ENCODE measurements around the gene SLC51B. TPM values are rescaled to one million over a fixed set of nuclear protein-coding genes. Genes with fewer than 3 reads are reported as not detected.
A peak's percentile ranks its signal among the peaks of the same experiment; 100 is the strongest.

The SLC51B gene
- total and polyA plus RNA-seq, 2 of the 4 experiments (the other 2 are of a cell fraction) = not detected

GRCh38 chr15:65066001-65066634, 20.9 kb downstream of the SLC51B start:
- H3K56ac ChIP-seq (ENCODE audit: extremely low read depth, insufficient read depth, low read length) = no peak overlapping the region
- no peak overlapping the region for H3K4me3 ChIP-seq (ENCODE audit: insufficient read depth, low read depth, low read length)
- peaks cover 29% of the 10 kb centered on the region for H3K4me1 ChIP-seq (ENCODE audit: control insufficient read depth, insufficient read depth, low read length)
- H2BK120ac ChIP-seq (ENCODE audit: low read depth, low read length) = peak overlapping the region; percentile 42; the same call in 1 of the 2 replicates
- no peak overlapping the region for H2BK20ac ChIP-seq (ENCODE audit: low read depth, low read length)
- no peak overlapping the region for H3K4ac ChIP-seq (ENCODE audit: low read depth, low read length)
- H4K20me1 ChIP-seq (ENCODE audit: insufficient read depth, low read length) = peaks cover 9% of the 10 kb centered on the region
- H3K9ac ChIP-seq (ENCODE audit: low read depth, low read length) = no peak overlapping the region
- in situ Hi-C loops (cut with MboI; ENCODE audit: low sequenced_read_pairs) = no loop called here
- H3K18ac ChIP-seq (ENCODE audit: low read depth, low read length) = no peak overlapping the region
- no peak overlapping the region for H3K23ac ChIP-seq (ENCODE audit: low read depth, low read length)
- H2AK9ac ChIP-seq (replicated peaks; ENCODE audit: low read depth, low read length, poor library complexity) = no peak overlapping the region
- H3K27ac ChIP-seq (ENCODE audit: insufficient read depth, low read length) = no peak overlapping the region
- dilution Hi-C loops (cut with HindIII; ENCODE audit: low sequenced_read_pairs, unreplicated experiment) = no loop called here
- no peak overlapping the region for H4K91ac ChIP-seq (ENCODE audit: insufficient read depth, low read depth, low read length)
- no peak overlapping the region for H4K5ac ChIP-seq (ENCODE audit: low read depth, low read length)
- H2BK15ac ChIP-seq (ENCODE audit: low read depth, low read length) = no peak overlapping the region
- POLR2A ChIA-PET (ENCODE audit: unreplicated experiment) = no interaction called here
- H3K79me1 ChIP-seq (ENCODE audit: low read depth in 1 of 2, low read length in 2 of 2) = no peaks in the 10 kb centered on the region
- ATAC-seq (ENCODE audit: low read depth) (no peak), DNase-seq (peak; percentile 36)
- H3K9me3 ChIP-seq (ENCODE audit: control insufficient read depth, insufficient read depth, low read length) = no peaks in the 10 kb centered on the region
- no peak for TF ChIP-seq ELK1 (IDR thresholded peaks at IDR 0.05; ENCODE audit: borderline replicate concordance, low read depth, low read length)
- no peak for TF ChIP-seq SMC3 (IDR thresholded peaks at IDR 0.05; ENCODE audit: low read depth, low read length)
- TF ChIP-seq BHLHE40 (IDR thresholded peaks at IDR 0.05; ENCODE audit: low read depth, low read length) = no peak
- TF ChIP-seq CTCF (conservative IDR thresholded peaks at IDR 0.05; ENCODE audit: low read depth, low read length) = no peak
- no peak for TF ChIP-seq RCOR1 (IDR thresholded peaks at IDR 0.05; ENCODE audit: insufficient replicate concordance, low read length)
- TF ChIP-seq POLR2A (IDR thresholded peaks at IDR 0.05; ENCODE audit: low read depth, low read length) = no peak
- TF ChIP-seq FOS (IDR thresholded peaks at IDR 0.05; ENCODE audit: low read depth, low read length) = no peak
- no peak for TF ChIP-seq MAFK (IDR thresholded peaks at IDR 0.05; ENCODE audit: low read depth, low read length)
- no peak for TF ChIP-seq MXI1 (IDR thresholded peaks at IDR 0.05; ENCODE audit: borderline replicate concordance, low read depth, low read length)
- TF ChIP-seq NFE2L2 (IDR thresholded peaks at IDR 0.05; ENCODE audit: low read depth, low read length) = no peak
- TF ChIP-seq USF2 (IDR thresholded peaks at IDR 0.05; ENCODE audit: low read depth, low read length) = no peak
- TF ChIP-seq RAD21 (IDR thresholded peaks at IDR 0.05; ENCODE audit: low read length) = no peak
- H3K9me1 ChIP-seq (ENCODE audit: insufficient read depth, low read length) = peaks cover 25% of the 10 kb centered on the region
- no peak overlapping the region for H2BK5ac ChIP-seq (ENCODE audit: low read depth, low read length, poor library complexity, severe bottlenecking)
- no peak overlapping the region for H4K8ac ChIP-seq (ENCODE audit: low read depth in 2 of 2, low read length in 2 of 2)
- H2AFZ ChIP-seq (replicated peaks; ENCODE audit: low read length, poor library complexity) = no peak overlapping the region
- H3K4me2 ChIP-seq (ENCODE audit: low read depth, low read length) = no peak overlapping the region
- H3K14ac ChIP-seq (replicated peaks; ENCODE audit: low read depth, low read length) = no peak overlapping the region
- no peaks in the 10 kb centered on the region for H3K36me3 ChIP-seq (ENCODE audit: control insufficient read depth, insufficient read depth, low read length)
- WGBS, 2 experiments (ENCODE audit: extremely low coverage in 2 of 2, insufficient read length in 1 of 2) = no CpG with 5 or more reads among the region's 3 CpGs
- H3K27me3 ChIP-seq (ENCODE audit: control insufficient read depth, insufficient read depth, low read length) = peaks cover 21% of the 10 kb centered on the region
- CTCF ChIA-PET = interaction anchor here (1.0 kb wide), 1 partner anchor 95 kb away, joined by 3 read pairs; no protein-coding TSS in a partner anchor
- intact Hi-C loops (cut with micrococcal nuclease) = no loop called here
- no peak overlapping the region for H2AK5ac ChIP-seq (ENCODE audit: low read depth, low read length)
- BruUV-seq (replicated peaks) = no TSS peak

All from IMR-90 (cell line).